Posterior vena cava (tissue), 2 donors: Measurements from ENCODE around the gene HLA-DOA. TPM values are rescaled to one million over a fixed set of nuclear protein-coding genes. Genes with fewer than 3 reads are reported as not detected.

Source experiments
- DNase-seq: peaks from one replicate; pipeline ENCODE4 v3.0.0-alpha.2; 2020; ENCODE audit warnings: low spot score
- intact Hi-C, 2 donors: fragments of 100-400 bp; cut with DNase I; formaldehyde crosslinking; loops; one replicate each; pipeline versions ENCODE4 v1.14.1 to v1.14.2; 2022 to 2023
- long read RNA-seq, 2 donors: library from polyadenylated mRNA; unstranded; transcript quantifications; one replicate each; pipeline ENCODE4 v2.0.0, GENCODE V29; 2020 to 2021
- total RNA-seq, 2 donors: library from RNA; stranded (reverse); fragmentation: NEBNext Ultra II Directional; extraction: Animal tissue kit (Norgen Biotek cat#: 25700); gene quantifications; one replicate each; pipeline ENCODE4 v1.2.1, GENCODE V29; 2021
- donor health status: DM: yes; HTN: yes; CAD: no.
- donor health status: DM: yes; HTN: yes; CAD: no.

Gene HLA-DOA
- total RNA-seq: 1 to 10 TPM; 3.1 to 3.5 TPM
- long read RNA-seq, donor 1, partial matches to known transcripts: 0 of 2 reads
- long read RNA-seq, donor 1, other reads (novel, unspliced or antisense): 2 of 2 reads
- long read RNA-seq, donor 2: 0 reads

GRCh38 chr6:33008944-33009861, at the start of gene HLA-DOA:
HLA-DOA (minus strand) TSS chr6:33009591.
- intact Hi-C loops: no loop called here

GRCh38 chr6:33057222-33058150, 48.1 kb upstream of the HLA-DOA start:
- DNase-seq: no peak
- intact Hi-C loops: no loop called here

More at GRCh38 chr6:33008944-33009861, at the start of gene HLA-DOA:
- no peak for DNase-seq

GRCh38 chr6:33053230-33053629, 43.8 kb upstream of the HLA-DOA start:
- intact Hi-C loops: no loop called here
- no peak for DNase-seq

GRCh38 chr6:33052627-33053026, 43.2 kb upstream of the HLA-DOA start:
- intact Hi-C loops: no loop called here
- DNase-seq: no peak

GRCh38 chr6:33050014-33050810, 40.8 kb upstream of the HLA-DOA start:
- intact Hi-C loops: no loop called here
- no peak for DNase-seq

- intact Hi-C loops: no loop called here
Measured at GRCh38 chr6:33049323-33050013, 40.1 kb upstream of the HLA-DOA start.

GRCh38 chr6:33040157-33040556, 30.8 kb upstream of the HLA-DOA start:
- intact Hi-C loops: no loop called here
- DNase-seq: no peak

More at GRCh38 chr6:33049323-33050013, 40.1 kb upstream of the HLA-DOA start:
- no peak for DNase-seq

- DNase-seq: no peak
- intact Hi-C loops: no loop called here
Measured at GRCh38 chr6:33036535-33036934, 27.1 kb upstream of the HLA-DOA start.

GRCh38 chr6:33034554-33034953, 25.2 kb upstream of the HLA-DOA start:
- DNase-seq: no peak
- intact Hi-C loops: no loop called here

- intact Hi-C loops: no loop called here
Measured at GRCh38 chr6:33030245-33030644, 20.9 kb upstream of the HLA-DOA start.

GRCh38 chr6:33029328-33030184, 20.2 kb upstream of the HLA-DOA start:
- intact Hi-C loops: no loop called here
- DNase-seq: no peak

More at GRCh38 chr6:33030245-33030644, 20.9 kb upstream of the HLA-DOA start:
- DNase-seq: no peak

- intact Hi-C loops: no loop called here
Measured at GRCh38 chr6:33028220-33028849, 18.9 kb upstream of the HLA-DOA start.

GRCh38 chr6:33024521-33024920, 15.1 kb upstream of the HLA-DOA start:
- intact Hi-C loops: no loop called here
- no peak for DNase-seq

More at GRCh38 chr6:33028220-33028849, 18.9 kb upstream of the HLA-DOA start:
- no peak for DNase-seq

- intact Hi-C loops: no loop called here
- no peak for DNase-seq
Measured at GRCh38 chr6:33023536-33023935, 14.1 kb upstream of the HLA-DOA start.

GRCh38 chr6:33021917-33022316, 12.5 kb upstream of the HLA-DOA start:
- intact Hi-C loops: no loop called here
- DNase-seq: no peak

- intact Hi-C loops: loop anchor here in 1 of 2 donors (5.0 kb wide), 1 partner anchor 58 kb away; the partner anchor contains the start of gene HLA-DPB1
Measured at GRCh38 chr6:33019372-33019771, 10.0 kb upstream of the HLA-DOA start.

GRCh38 chr6:33018904-33019303, 9.5 kb upstream of the HLA-DOA start:
- intact Hi-C loops: loop anchor here in 1 of 2 donors (5.0 kb wide), 1 partner anchor 58 kb away; the partner anchor contains the start of gene HLA-DPB1
- DNase-seq: peak; percentile 89

More at GRCh38 chr6:33019372-33019771, 10.0 kb upstream of the HLA-DOA start:
- no peak for DNase-seq
